Measurements from ENCODE around the gene ZNF827. TPM values are rescaled to one million over a fixed set of nuclear protein-coding genes. Genes with fewer than 3 reads are reported as not detected.

Gene ZNF827
- total RNA-seq, 4 donors from 2014 or later: 8.1 to 21.7 (median 8.3) TPM

DNA sequence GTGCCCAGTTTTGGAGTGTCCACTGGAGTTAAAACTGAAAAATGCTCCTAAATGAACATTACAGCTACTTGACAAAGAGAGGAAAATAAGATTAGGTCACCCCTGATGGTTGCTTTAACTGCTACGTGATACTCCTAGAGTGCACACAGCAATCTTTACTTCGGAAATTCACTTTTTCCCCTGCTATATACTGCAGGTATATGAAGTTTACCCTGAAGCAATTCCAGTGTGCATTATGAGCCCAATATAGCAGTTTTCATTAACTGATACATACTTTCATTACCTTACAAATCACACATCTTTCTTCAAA lies 773 bp upstream of the ZNF827 start:
- TF ChIP-seq, protein P1, sequence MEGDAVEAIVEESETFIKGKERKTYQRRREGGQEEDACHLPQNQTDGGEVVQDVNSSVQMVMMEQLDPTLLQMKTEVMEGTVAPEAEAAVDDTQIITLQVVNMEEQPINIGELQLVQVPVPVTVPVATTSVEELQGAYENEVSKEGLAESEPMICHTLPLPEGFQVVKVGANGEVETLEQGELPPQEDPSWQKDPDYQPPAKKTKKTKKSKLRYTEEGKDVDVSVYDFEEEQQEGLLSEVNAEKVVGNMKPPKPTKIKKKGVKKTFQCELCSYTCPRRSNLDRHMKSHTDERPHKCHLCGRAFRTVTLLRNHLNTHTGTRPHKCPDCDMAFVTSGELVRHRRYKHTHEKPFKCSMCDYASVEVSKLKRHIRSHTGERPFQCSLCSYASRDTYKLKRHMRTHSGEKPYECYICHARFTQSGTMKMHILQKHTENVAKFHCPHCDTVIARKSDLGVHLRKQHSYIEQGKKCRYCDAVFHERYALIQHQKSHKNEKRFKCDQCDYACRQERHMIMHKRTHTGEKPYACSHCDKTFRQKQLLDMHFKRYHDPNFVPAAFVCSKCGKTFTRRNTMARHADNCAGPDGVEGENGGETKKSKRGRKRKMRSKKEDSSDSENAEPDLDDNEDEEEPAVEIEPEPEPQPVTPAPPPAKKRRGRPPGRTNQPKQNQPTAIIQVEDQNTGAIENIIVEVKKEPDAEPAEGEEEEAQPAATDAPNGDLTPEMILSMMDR (IDR thresholded peaks at IDR 0.05; ENCODE audit: low read depth): no peak

DNA sequence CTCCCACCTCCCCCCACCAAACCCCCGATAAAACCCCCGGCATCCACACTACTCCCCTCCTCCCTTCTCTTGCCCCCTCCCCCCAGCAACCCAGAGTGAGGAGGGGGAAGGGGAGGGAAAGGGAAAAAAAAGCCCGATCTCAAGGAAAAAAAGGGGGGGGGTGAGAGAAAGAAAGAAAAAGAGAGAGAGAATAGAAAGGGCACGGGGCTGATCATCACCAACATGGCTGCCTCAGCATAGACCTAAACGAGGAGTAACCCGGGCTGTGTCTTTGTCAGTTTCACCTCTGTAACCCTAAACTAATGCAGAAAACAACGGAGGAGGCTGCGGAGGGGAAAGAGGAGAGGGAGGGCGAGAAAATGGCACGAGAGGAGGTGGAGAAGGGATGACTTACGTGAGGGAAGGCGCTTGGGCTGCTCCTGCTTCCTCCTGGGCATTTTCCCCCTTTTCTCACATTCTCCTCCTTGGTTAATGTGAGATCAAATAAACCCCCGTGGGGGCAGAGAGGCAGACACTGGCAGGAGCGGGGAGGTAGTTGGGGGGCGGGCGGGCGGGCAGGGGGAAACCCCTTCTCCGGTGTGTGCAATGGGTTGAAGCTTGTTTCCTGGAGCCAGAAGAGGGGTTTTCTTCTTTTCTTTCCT lies 532 bp downstream of the ZNF827 start:
- TF ChIP-seq, protein P1 (IDR thresholded peaks at IDR 0.05; ENCODE audit: low read depth): no peak

DNA sequence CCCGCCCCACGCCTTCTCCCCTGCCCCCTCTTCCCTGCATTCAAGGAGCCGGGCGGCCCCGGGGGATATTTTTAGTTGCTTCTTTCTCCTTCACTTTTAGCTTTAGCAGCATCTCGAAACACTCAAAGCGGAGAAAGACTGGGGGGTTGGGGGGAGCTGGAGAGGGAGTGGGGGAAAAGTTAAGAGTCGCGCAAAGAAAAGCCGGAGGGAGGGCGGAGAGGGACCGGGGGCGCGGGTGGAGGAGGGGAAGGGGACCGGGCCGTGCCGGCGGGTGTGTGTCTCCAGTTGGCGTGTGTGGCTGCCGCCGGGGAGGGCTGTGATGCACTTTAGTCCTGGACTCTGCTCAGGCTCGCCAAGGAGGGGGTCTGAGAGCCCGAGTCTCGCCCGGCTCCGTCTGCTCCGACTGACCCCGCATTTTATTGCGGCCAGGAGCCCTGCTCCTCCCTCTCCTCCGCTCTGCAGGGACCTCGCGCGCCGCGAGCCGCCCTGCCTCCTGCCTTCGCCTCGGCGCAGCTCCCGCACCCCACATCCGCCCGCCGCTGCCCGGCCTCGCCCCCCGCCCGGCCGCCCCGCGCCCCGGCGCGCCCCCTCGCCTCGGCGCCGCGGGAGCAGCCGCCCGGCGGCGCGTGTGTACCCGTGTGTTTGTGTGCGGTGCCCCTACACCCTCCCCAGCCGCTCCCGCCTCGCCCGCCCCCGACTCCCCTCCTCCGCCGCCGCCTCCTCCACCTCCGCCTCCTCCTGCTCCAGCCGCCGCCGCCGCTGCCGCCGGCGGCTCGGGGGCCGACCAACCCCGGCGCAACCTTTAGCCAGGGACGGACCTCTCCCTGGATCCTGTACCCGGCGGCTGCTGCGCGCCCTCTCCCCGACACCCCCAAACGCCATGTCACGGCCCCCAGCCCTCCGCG lies 1.4 kb downstream of the ZNF827 start:
- TF ChIP-seq, protein P1 (IDR thresholded peaks at IDR 0.05; ENCODE audit: low read depth): no peak

DNA sequence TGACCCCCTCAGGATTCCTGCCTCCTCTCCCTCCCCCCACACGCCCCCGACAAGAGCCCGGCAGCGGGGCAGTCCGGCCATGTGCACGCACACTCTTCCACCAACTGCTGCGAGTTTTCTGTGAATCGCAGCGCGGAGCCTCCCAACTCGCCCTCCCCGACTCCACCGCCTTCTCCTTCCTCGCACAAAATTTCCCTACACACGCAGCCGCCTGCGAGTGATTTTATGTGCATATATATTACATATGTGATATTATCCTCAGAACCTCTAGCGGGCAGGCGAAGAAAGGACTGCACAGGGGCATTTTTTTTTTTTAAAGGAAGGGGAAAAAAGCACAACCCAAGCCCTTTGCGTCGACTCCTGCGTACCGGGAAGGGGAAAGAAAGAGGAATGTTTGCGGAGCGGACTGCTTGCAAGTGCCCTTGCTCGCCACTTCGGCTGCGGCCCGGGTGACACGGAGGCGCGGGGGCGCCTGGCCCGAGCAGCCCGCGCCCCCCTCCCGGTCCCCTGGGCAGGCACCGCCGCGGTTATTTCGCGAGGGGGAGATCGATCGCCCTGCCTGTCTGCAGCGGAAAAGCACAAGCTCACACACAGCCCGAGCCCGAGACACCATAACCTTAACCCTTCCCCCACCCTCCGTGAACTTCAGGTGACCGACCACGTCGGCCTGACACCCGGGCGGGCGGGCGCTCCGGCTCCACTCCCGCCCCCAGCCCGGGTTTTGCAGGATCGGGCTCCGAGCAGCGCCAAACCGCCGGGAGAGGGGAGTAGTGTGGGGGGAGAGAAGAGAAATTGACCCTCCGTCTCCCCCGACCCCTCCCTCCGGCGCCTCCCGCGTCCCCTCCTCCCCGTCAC lies 2.3 kb downstream of the ZNF827 start:
- TF ChIP-seq, protein P1 (IDR thresholded peaks at IDR 0.05; ENCODE audit: low read depth): no peak

DNA sequence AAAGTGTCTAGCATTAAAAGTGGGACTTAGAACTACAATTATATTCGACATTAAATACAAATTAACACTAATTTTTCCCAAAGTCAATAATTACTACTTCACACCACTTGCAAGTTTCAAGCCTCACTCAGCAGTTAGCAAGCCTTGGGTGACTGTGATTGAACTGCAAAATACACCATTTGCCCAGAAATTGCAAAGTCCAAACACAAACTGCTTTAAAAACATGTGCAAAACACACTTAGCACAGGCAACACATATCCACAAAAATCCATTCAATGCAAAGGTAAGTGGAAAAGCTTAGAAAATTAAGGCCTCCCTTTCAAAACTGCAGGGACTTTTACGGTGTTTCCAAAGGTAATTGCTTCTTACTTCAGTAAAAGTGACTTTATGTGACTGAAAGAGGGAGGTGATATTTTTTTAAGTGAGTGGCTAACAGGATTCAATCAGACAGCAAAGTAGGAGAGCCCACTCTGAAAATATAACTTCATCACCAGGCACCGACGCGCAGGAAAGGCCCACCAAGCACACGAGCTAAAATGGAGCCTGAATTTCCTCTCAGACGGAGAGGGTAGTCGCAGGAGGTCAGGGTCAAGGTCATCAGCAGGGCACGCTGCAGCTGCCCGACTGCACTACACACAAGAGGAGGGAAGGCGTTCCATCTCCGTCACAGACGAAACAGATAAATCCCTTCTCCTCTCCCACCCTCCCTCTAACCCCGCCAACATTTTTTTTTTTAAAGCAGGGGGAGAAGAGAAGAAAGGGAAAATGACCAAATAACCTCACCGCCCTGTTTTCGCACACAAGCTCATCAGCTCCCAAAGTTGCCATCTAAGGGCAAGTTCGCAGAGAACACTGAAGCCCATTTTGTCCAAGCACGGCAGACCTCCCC lies 3.1 kb downstream of the ZNF827 start:
- TF ChIP-seq, protein P1 (IDR thresholded peaks at IDR 0.05; ENCODE audit: low read depth): no peak

DNA sequence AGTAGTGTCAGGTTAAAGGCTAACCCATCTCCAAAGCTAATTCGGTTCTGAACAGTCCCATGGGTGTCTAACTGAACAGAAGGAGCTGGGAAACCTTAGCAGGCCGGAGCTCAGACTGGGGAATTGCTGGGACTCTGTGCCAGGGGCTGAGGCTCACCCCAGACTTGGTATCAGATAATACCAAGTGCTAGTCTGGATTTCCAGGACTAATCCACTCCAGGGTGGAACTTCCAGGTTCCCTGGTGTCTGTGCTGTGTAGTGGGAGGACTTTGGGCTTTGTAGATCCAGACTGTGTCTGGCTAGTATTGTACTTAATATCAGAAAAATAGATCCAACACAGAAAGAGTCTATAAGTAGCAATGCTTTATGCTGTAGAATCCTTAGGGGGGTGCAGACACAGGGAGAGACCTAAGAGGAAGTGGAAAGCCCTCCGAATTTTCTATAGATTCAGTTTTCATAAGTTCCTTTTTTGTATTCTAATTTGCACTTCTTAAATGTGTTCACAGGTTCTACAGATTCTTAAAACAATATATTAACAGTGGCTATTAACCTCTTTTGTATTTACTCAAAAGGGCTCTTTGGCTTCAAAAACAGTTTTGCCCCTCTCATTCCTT lies 4.1 kb downstream of the ZNF827 start:
- TF ChIP-seq, protein P1 (IDR thresholded peaks at IDR 0.05; ENCODE audit: low read depth): no peak
